ENCODE data around the gene HOGA1. TPM values are rescaled to one million over a fixed set of nuclear protein-coding genes. Genes with fewer than 3 reads are reported as not detected.

Gene HOGA1
- 0.32 and 0.86 TPM in 2 replicates for total RNA-seq

- no peak for TF ChIP-seq CTCF (IDR thresholded peaks at IDR 0.05; ENCODE audit: insufficient read depth, low read depth, low read length)
- H3K4me3 ChIP-seq (ENCODE audit: low read depth, low read length), result no peak within 1 kb of the TSS
- peak; percentile 41 for DNase-seq (ENCODE audit: low read depth)
Observed at GRCh38 chr10:97584060-97584797, at the start of gene HOGA1. Gene HOGA1, plus strand, starts transcription at chr10:97584389. Its CDS starts 315 bp downstream, at chr10:97584704.

GRCh38 chr10:97534746-97535367 is 49.3 kb upstream of the HOGA1 start:
- peak; percentile 59 for TF ChIP-seq CTCF (IDR thresholded peaks at IDR 0.05; ENCODE audit: insufficient read depth, low read depth, low read length)
- H3K4me3 ChIP-seq (ENCODE audit: low read depth, low read length), result no peak overlapping the region
- peak; percentile 30 for DNase-seq (ENCODE audit: low read depth)

- no peak overlapping the region for H3K4me3 ChIP-seq (ENCODE audit: low read depth, low read length)
- no peak for TF ChIP-seq CTCF (IDR thresholded peaks at IDR 0.05; ENCODE audit: insufficient read depth, low read depth, low read length)
- DNase-seq (ENCODE audit: low read depth), result no peak
Observed at GRCh38 chr10:97537186-97537869, 46.9 kb upstream of the HOGA1 start.

GRCh38 chr10:97538411-97538810 is 45.8 kb upstream of the HOGA1 start:
- no peak for TF ChIP-seq CTCF (IDR thresholded peaks at IDR 0.05; ENCODE audit: insufficient read depth, low read depth, low read length)
- DNase-seq (ENCODE audit: low read depth), result peak; percentile 40
- H3K4me3 ChIP-seq (ENCODE audit: low read depth, low read length), result no peak overlapping the region

- H3K4me3 ChIP-seq (ENCODE audit: low read depth, low read length), result no peak overlapping the region
- DNase-seq (ENCODE audit: low read depth), result no peak
- no peak for TF ChIP-seq CTCF (IDR thresholded peaks at IDR 0.05; ENCODE audit: insufficient read depth, low read depth, low read length)
Observed at GRCh38 chr10:97538839-97539238, 45.4 kb upstream of the HOGA1 start.

- TF ChIP-seq CTCF (IDR thresholded peaks at IDR 0.05; ENCODE audit: insufficient read depth, low read depth, low read length), result peak; percentile 49
- H3K4me3 ChIP-seq (ENCODE audit: low read depth, low read length), result no peak overlapping the region
- DNase-seq (ENCODE audit: low read depth), result peak; percentile 79
Observed at GRCh38 chr10:97539523-97540200, 44.5 kb upstream of the HOGA1 start.

All from fibroblast of villous mesenchyme (primary cell).